A549 (cell line): ENCODE measurements around the gene TBRG4.

Experiments used
- CEBPB ChIP-seq, 2 experiments: fragments of >200 bp in 1 of 2; sonication (Bioruptor Twin) in 1 of 2; formaldehyde crosslinking in 1 of 2; IDR thresholded peaks; 2 replicates each; pipeline ENCODE4 v1.6.1; 2012 to 2016
- CHD2 ChIP-seq: fragments of 150-350 bp; IDR thresholded peaks from 2 replicates; pipeline ENCODE4 v1.6.1; 2014; ENCODE audit warnings: low read length; ENCODE audit not compliant: partially characterized antibody
- CTCF ChIP-seq: fragments of >200 bp; sonication (Bioruptor Twin); formaldehyde crosslinking; IDR thresholded peaks from 3 replicates; pipeline ENCODE4 v1.5.1; 2016
- ELK1 ChIP-seq: fragments of 150-350 bp; IDR thresholded peaks from 2 replicates; pipeline ENCODE4 v1.6.1; 2014; ENCODE audit warnings: low read depth, mild to moderate bottlenecking, low read length
- ESRRA ChIP-seq: fragments of 150-350 bp; IDR thresholded peaks from 2 replicates; pipeline ENCODE4 v1.6.1; 2014; ENCODE audit warnings: mild to moderate bottlenecking, low read length, borderline replicate concordance
- JUN ChIP-seq, 2 experiments: fragments of >200 bp; sonication (Bioruptor Twin); formaldehyde crosslinking; IDR thresholded peaks; 2 replicates in 1 of 2; 3 replicates in 1 of 2; pipeline ENCODE4 v1.6.1; 2016 to 2017
- KDM1A ChIP-seq: fragments of 200-600 bp; sonication (generic); IDR thresholded peaks from 2 replicates; pipeline ENCODE4 v1.6.1; 2016; ENCODE audit warnings: low read depth, mild to moderate bottlenecking
- POLR2A ChIP-seq: IDR thresholded peaks from 2 replicates; pipeline ENCODE4 v1.6.1; 2012; ENCODE audit warnings: mild to moderate bottlenecking, low read length
- RAD21 ChIP-seq, 2 experiments: fragments of >200 bp in 1 of 2; sonication (Bioruptor Twin) in 1 of 2; formaldehyde crosslinking in 1 of 2; IDR thresholded peaks in 1 of 2; conservative IDR thresholded peaks in 1 of 2; 2 replicates in 1 of 2; 3 replicates in 1 of 2; pipeline ENCODE4 v1.6.1; 2012 to 2018; ENCODE audit warnings: inconsistent platforms in 1 of 2
- RFX5 ChIP-seq: fragments of 450-650 bp; IDR thresholded peaks from 2 replicates; pipeline ENCODE4 v1.7.1; 2014; ENCODE audit warnings: antibody characterized with exemption, mild to moderate bottlenecking, moderate library complexity

GRCh38 chr7:45153233-45153632 is 41.7 kb upstream of the TBRG4 start:
- TF ChIP-seq RFX5 (no peak), CTCF (no peak), CHD2 (no peak), RAD21 (conservative IDR thresholded peaks at IDR 0.05 in 1 of 2, IDR thresholded peaks at IDR 0.05 in 1 of 2) (no peak), ELK1 (no peak), CEBPB (IDR thresholded peaks at IDR 0.05) (no peak), ESRRA (no peak), JUN (IDR thresholded peaks at IDR 0.05) (no peak), KDM1A (no peak), POLR2A (no peak)
